ENCODE results near the gene TNNI3K.

Gene TNNI3K

GRCh38 chr1:74235153-74235552 is at the start of gene TNNI3K:
Gene TNNI3K, plus strand, starts transcription at chr1:74235387. Its CDS starts 65 bp downstream, at chr1:74235452.
- no peaks in the 10 kb centered on the region for H3K27me3 ChIP-seq
- intact Hi-C loops (cut with DNase I; ENCODE audit: low total_unique reads), result no loop called here
- peaks cover 0 to 18% (median 11%) of the 10 kb centered on the region in 3 donors for H3K36me3 ChIP-seq
- H3K27ac ChIP-seq, result no peak within 1 kb of the TSS
- no peak for DNase-seq
- H3K4me3 ChIP-seq, result no peak within 1 kb of the TSS
- peaks cover 0 to 6% (median 5%) of the 10 kb centered on the region in 3 donors for H3K9me3 ChIP-seq
- TF ChIP-seq CTCF (IDR thresholded peaks at IDR 0.05), result no peak
- no peaks in the 10 kb centered on the region for H3K4me1 ChIP-seq

GRCh38 chr1:74193908-74194307 is 41.3 kb upstream of the TNNI3K start:
- Histone ChIP-seq H3K4me3 (no peak overlapping the region), H3K36me3 (no peaks in the 10 kb centered on the region), H3K4me1 (peaks cover 0 to 12% (median 0%) of the 10 kb centered on the region in 4 donors), H3K27me3 (no peaks in the 10 kb centered on the region), H3K9me3 (no peaks in the 10 kb centered on the region), H3K27ac (peak overlapping the region in 1 of 2 donors; percentile 34)
- peak in 1 of 2 donors; percentile 55 for DNase-seq
- intact Hi-C loops (cut with DNase I; ENCODE audit: low total_unique reads), result loop anchor here (10.0 kb wide), 1 partner anchor 541 kb away; the partner anchor contains the start of genes CRYZ and TYW3
- no peak for TF ChIP-seq CTCF (IDR thresholded peaks at IDR 0.05)

- no peak overlapping the region for H3K4me3 ChIP-seq
- H3K4me1 ChIP-seq, result peaks cover 0 to 20% (median 0%) of the 10 kb centered on the region in 4 donors
- no peaks in the 10 kb centered on the region for H3K27me3 ChIP-seq
- H3K36me3 ChIP-seq, result no peaks in the 10 kb centered on the region
- no peak for DNase-seq
- no peaks in the 10 kb centered on the region for H3K9me3 ChIP-seq
- intact Hi-C loops (cut with DNase I; ENCODE audit: low total_unique reads), result loop anchor here (10.0 kb wide), 1 partner anchor 539 kb away; the partner anchor contains the start of genes CRYZ and TYW3
- TF ChIP-seq CTCF (IDR thresholded peaks at IDR 0.05), result no peak
- peak overlapping the region in 1 of 2 donors; percentile 34 for H3K27ac ChIP-seq
These were observed 39.8 kb upstream of the TNNI3K start for GRCh38 chr1:74195339-74195738.

- intact Hi-C loops (cut with DNase I; ENCODE audit: low total_unique reads), result loop anchor here (10.0 kb wide), 1 partner anchor 538 kb away; the partner anchor contains the start of genes CRYZ and TYW3
- Histone ChIP-seq H3K36me3 (peaks cover 0 to 11% (median 7%) of the 10 kb centered on the region in 3 donors), H3K27ac (peak overlapping the region; percentile 85 to 88), H3K9me3 (no peaks in the 10 kb centered on the region), H3K4me1 (peaks cover 0 to 20% (median 0%) of the 10 kb centered on the region in 4 donors), H3K27me3 (no peaks in the 10 kb centered on the region), H3K4me3 (peak overlapping the region; percentile 64 to 70)
- no peak for TF ChIP-seq CTCF (IDR thresholded peaks at IDR 0.05)
- DNase-seq, result no peak
These were observed 37.9 kb upstream of the TNNI3K start for GRCh38 chr1:74197255-74197654.

GRCh38 chr1:74197657-74198552 is 37.3 kb upstream of the TNNI3K start, which contains the start of the genes FPGT and LRRIQ3:
Gene FPGT, plus strand, starts transcription at chr1:74198242. Its CDS starts 37 bp downstream, at chr1:74198279.
Gene LRRIQ3, minus strand, starts transcription at chr1:74198176. Its CDS starts 14,492 bp downstream, at chr1:74183684.
- Histone ChIP-seq H3K4me1 (peaks cover 0 to 20% (median 0%) of the 10 kb centered on the region in 4 donors), H3K9me3 (no peaks in the 10 kb centered on the region), H3K27ac (peak within 1 kb of the TSS; percentile 85 to 88), H3K4me3 (peak within 1 kb of the TSS; percentile 64 to 70), H3K27me3 (no peaks in the 10 kb centered on the region), H3K36me3 (peaks cover 0 to 11% (median 8%) of the 10 kb centered on the region in 3 donors)
- DNase-seq, result peak; percentile 94 to 97
- intact Hi-C loops (cut with DNase I; ENCODE audit: low total_unique reads), result loop anchor here (10.0 kb wide), 1 partner anchor 537 kb away; the partner anchor contains the start of genes CRYZ and TYW3
- no peak for TF ChIP-seq CTCF (IDR thresholded peaks at IDR 0.05)

All from tibial artery (tissue), 4 donors.